ELR (cell line): ENCODE measurements around the gene METTL24.

Experiments used
- DNase-seq: peaks from one replicate; pipeline ENCODE4 v3.0.0-alpha.2; 2015; ENCODE audit warnings: low read depth

The METTL24 gene

GRCh38 chr6:110334423-110335180 lies 23.5 kb downstream of the METTL24 start:
- DNase-seq, result no peak

- DNase-seq, result no peak
Measured at GRCh38 chr6:110332281-110332680, 25.9 kb downstream of the METTL24 start.

GRCh38 chr6:110331816-110332215 lies 26.3 kb downstream of the METTL24 start:
- no peak for DNase-seq

GRCh38 chr6:110331390-110331789 lies 26.8 kb downstream of the METTL24 start:
- no peak for DNase-seq

GRCh38 chr6:110329714-110330436 lies 28.3 kb downstream of the METTL24 start:
- no peak for DNase-seq

GRCh38 chr6:110329348-110329713 lies 28.8 kb downstream of the METTL24 start:
- peak; percentile 19 for DNase-seq

GRCh38 chr6:110328259-110328658 lies 29.9 kb downstream of the METTL24 start:
- no peak for DNase-seq

GRCh38 chr6:110327391-110327790 lies 30.8 kb downstream of the METTL24 start:
- no peak for DNase-seq

GRCh38 chr6:110326609-110327008 lies 31.5 kb downstream of the METTL24 start:
- DNase-seq, result no peak

GRCh38 chr6:110326057-110326456 lies 32.1 kb downstream of the METTL24 start:
- DNase-seq, result no peak

GRCh38 chr6:110325197-110325596 lies 33.0 kb downstream of the METTL24 start:
- no peak for DNase-seq

GRCh38 chr6:110324548-110324947 lies 33.6 kb downstream of the METTL24 start:
- DNase-seq, result no peak

- no peak for DNase-seq
Measured at GRCh38 chr6:110323258-110323657, 34.9 kb downstream of the METTL24 start.

GRCh38 chr6:110322874-110323242 lies 35.3 kb downstream of the METTL24 start:
- no peak for DNase-seq

GRCh38 chr6:110322151-110322873 lies 35.8 kb downstream of the METTL24 start:
- DNase-seq, result no peak

- DNase-seq, result no peak
Measured at GRCh38 chr6:110320307-110320706, 37.8 kb downstream of the METTL24 start.

- no peak for DNase-seq
Measured at GRCh38 chr6:110319843-110320242, 38.3 kb downstream of the METTL24 start.

GRCh38 chr6:110319381-110319780 lies 38.8 kb downstream of the METTL24 start:
- DNase-seq, result no peak

GRCh38 chr6:110318971-110319370 lies 39.2 kb downstream of the METTL24 start:
- no peak for DNase-seq

GRCh38 chr6:110317646-110318045 lies 40.5 kb downstream of the METTL24 start:
- no peak for DNase-seq

GRCh38 chr6:110317189-110317588 lies 41.0 kb downstream of the METTL24 start:
- DNase-seq, result no peak

- DNase-seq, result no peak
Measured at GRCh38 chr6:110315869-110316398, 42.2 kb downstream of the METTL24 start.
